ENCODE data around the gene SERPINB6. TPM values are rescaled to one million over a fixed set of nuclear protein-coding genes. Genes with fewer than 3 reads are reported as not detected.

SERPINB6 gene
- total RNA-seq, 3 donors from 2014 or later (not counting 1 experiment from before 2014, with no cell fraction given), result 120 to 135 (median 129) TPM

- Mint-ChIP-seq H3K27ac (peak overlapping the region in 1 of 2 donors; percentile 99), H3K36me3 (no peaks in the 10 kb centered on the region), H3K27me3 (ENCODE audit: low read depth in 2 of 2) (peaks cover 0 to 9% of the 10 kb centered on the region in 2 donors), H3K4me3 (peak overlapping the region; percentile 89), H3K9me3 (no peaks in the 10 kb centered on the region), H3K4me1 (peaks cover 26 to 34% of the 10 kb centered on the region in 2 donors)
- DNase-seq (no peak), ATAC-seq (no peak)
- Histone ChIP-seq H3K4me3 (ENCODE audit: low read length) (no peak overlapping the region), H3K27me3 (ENCODE audit: control insufficient read depth, insufficient read depth, low read length) (no peaks in the 10 kb centered on the region), H3K36me3 (ENCODE audit: control insufficient read depth, insufficient read depth, low read length) (no peaks in the 10 kb centered on the region), H3K4me1 (ENCODE audit: control insufficient read depth, insufficient read depth, low read length) (peaks cover 25% of the 10 kb centered on the region), H3K9me3 (ENCODE audit: control insufficient read depth, insufficient read depth, low read length) (no peaks in the 10 kb centered on the region), H3K27ac (ENCODE audit: low read length) (no peak overlapping the region)
- no peak for TF ChIP-seq CTCF (IDR thresholded peaks at IDR 0.05)
- WGBS (ENCODE audit: insufficient coverage), result 89% methylated on average over 3 of the region's 4 CpGs
- intact Hi-C loops (cut with micrococcal nuclease), result no loop called here
Observed at GRCh38 chr6:2986722-2987221, 15.4 kb upstream of the SERPINB6 start.

GRCh38 chr6:2984738-2985406 lies 13.5 kb upstream of the SERPINB6 start:
- Histone ChIP-seq H3K9me3 (ENCODE audit: control insufficient read depth, insufficient read depth, low read length) (no peaks in the 10 kb centered on the region), H3K4me3 (ENCODE audit: low read length) (no peak overlapping the region), H3K27me3 (ENCODE audit: control insufficient read depth, insufficient read depth, low read length) (no peaks in the 10 kb centered on the region), H3K36me3 (ENCODE audit: control insufficient read depth, insufficient read depth, low read length) (no peaks in the 10 kb centered on the region), H3K4me1 (ENCODE audit: control insufficient read depth, insufficient read depth, low read length) (peaks cover 16% of the 10 kb centered on the region), H3K27ac (ENCODE audit: low read length) (no peak overlapping the region)
- ATAC-seq (no peak), DNase-seq (no peak)
- no peak for TF ChIP-seq CTCF (IDR thresholded peaks at IDR 0.05)
- no peak overlapping the region for H3K27ac Mint-ChIP-seq
- no peak overlapping the region for H3K4me3 Mint-ChIP-seq
- peaks cover 16 to 23% of the 10 kb centered on the region in 2 donors for H3K4me1 Mint-ChIP-seq
- WGBS (ENCODE audit: insufficient coverage), result 91% methylated on average over 12 of the region's 12 CpGs
- intact Hi-C loops (cut with micrococcal nuclease), result no loop called here
- H3K36me3 Mint-ChIP-seq, result no peaks in the 10 kb centered on the region
- no peaks in the 10 kb centered on the region for H3K9me3 Mint-ChIP-seq
- peaks cover 0 to 9% of the 10 kb centered on the region in 2 donors for H3K27me3 Mint-ChIP-seq (ENCODE audit: low read depth in 2 of 2)

DNA sequence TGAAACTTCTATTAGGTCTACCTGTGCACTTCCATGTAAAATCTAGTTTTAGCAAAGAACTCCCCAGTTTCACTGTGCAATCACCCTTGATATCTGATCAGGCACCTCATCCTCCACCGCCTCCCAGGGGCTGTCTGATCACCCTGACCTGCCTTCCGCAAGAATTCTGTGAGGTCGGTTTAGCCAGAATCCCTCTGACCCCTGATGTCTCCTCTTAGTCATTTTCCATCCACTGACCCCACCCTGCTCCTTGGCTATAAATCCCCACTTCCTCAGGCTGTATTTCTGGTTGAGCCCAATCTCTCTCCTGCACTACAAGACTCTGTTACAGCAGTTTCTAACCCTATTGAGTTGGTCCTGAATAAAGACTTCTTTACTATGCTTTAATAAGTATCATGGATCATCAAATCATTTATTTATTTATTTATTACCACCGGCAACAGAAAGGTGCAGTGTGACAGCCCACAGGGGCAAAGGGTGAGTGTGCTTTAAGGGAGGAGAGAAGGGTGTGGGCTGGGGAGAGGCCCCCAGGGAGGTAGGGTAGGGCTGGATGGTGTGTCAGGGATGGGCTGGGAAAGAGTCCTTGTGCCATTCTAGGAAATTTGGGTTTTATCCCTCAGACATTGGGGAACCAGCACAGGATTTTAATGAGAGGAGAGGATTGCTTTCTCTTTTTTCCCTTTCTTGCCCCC lies 11.2 kb upstream of the SERPINB6 start:
- TF ChIP-seq CTCF (IDR thresholded peaks at IDR 0.05), result no peak
- Mint-ChIP-seq H3K9me3 (no peaks in the 10 kb centered on the region), H3K27ac (no peak overlapping the region), H3K4me3 (no peak overlapping the region), H3K4me1 (peaks cover 6% of the 10 kb centered on the region in 2 donors), H3K36me3 (no peaks in the 10 kb centered on the region), H3K27me3 (ENCODE audit: low read depth in 2 of 2) (peaks cover 0 to 9% of the 10 kb centered on the region in 2 donors)
- Histone ChIP-seq H3K9me3 (ENCODE audit: control insufficient read depth, insufficient read depth, low read length) (no peaks in the 10 kb centered on the region), H3K4me1 (ENCODE audit: control insufficient read depth, insufficient read depth, low read length) (peaks cover 6% of the 10 kb centered on the region), H3K27me3 (ENCODE audit: control insufficient read depth, insufficient read depth, low read length) (no peaks in the 10 kb centered on the region), H3K36me3 (ENCODE audit: control insufficient read depth, insufficient read depth, low read length) (no peaks in the 10 kb centered on the region), H3K27ac (ENCODE audit: low read length) (no peak overlapping the region), H3K4me3 (ENCODE audit: low read length) (no peak overlapping the region)
- ATAC-seq (no peak), DNase-seq (no peak)
- intact Hi-C loops (cut with micrococcal nuclease), result no loop called here
- 87% methylated on average over 4 of the region's 4 CpGs for WGBS (ENCODE audit: insufficient coverage)
